SU-DHL-6 (cell line): ENCODE data around the gene RABGAP1.

Experiments
- H2AFZ ChIP-seq: fragments of 200-600 bp; sonication (generic); 2 replicates; pipeline ENCODE4 v1.6.1; 2014; ENCODE audit warnings: low read depth, mild to moderate bottlenecking, moderate library complexity, mixed read lengths, antibody characterized with exemption, low read length; ENCODE audit not compliant: severe bottlenecking
- H3F3A ChIP-seq: fragments of 200-600 bp; shearing (Covaris generic); 2 replicates; pipeline ENCODE4 v1.6.0; 2016; ENCODE audit warnings: antibody characterized with exemption, mild to moderate bottlenecking; ENCODE audit not compliant: insufficient read depth
- H3K27ac ChIP-seq: fragments of 200-600 bp; sonication (generic); 2 replicates; pipeline ENCODE4 v1.5.1; 2016; ENCODE audit warnings: low read depth, mild to moderate bottlenecking, low read length, moderate library complexity, mixed read lengths
- H3K27me3 ChIP-seq: fragments of 200-600 bp; sonication (generic), shearing (Covaris generic); 2 replicates; pipeline ENCODE4 v1.6.0; 2014; ENCODE audit warnings: mild to moderate bottlenecking, low read length
- H3K36me3 ChIP-seq: fragments of 200-600 bp; sonication (generic); 2 replicates; pipeline ENCODE4 v1.6.1; 2014; ENCODE audit warnings: mild to moderate bottlenecking, low read length, mixed read lengths
- H3K4me2 ChIP-seq: fragments of 300-600, 200-600 bp; shearing (Covaris generic), sonication (generic); 2 replicates; pipeline ENCODE4 v1.6.0; 2014; ENCODE audit warnings: low read length, low read depth, mild to moderate bottlenecking; ENCODE audit not compliant: poor library complexity, severe bottlenecking
- H3K4me3 ChIP-seq: fragments of 200-600 bp; sonication (generic); 2 replicates; pipeline ENCODE4 v1.5.1; 2014; ENCODE audit warnings: antibody characterized with exemption, low read length, mild to moderate bottlenecking, mixed read lengths; ENCODE audit not compliant: insufficient read depth, poor library complexity, severe bottlenecking
- H3K79me2 ChIP-seq: fragments of 200-600 bp; sonication (generic); 2 replicates; pipeline ENCODE4 v1.6.1; 2014; ENCODE audit warnings: mild to moderate bottlenecking, low read length, moderate library complexity; ENCODE audit not compliant: insufficient read depth
- H3K9ac ChIP-seq: fragments of 200-600 bp; sonication (generic); 2 replicates; pipeline ENCODE4 v1.7.0; 2014; ENCODE audit warnings: mild to moderate bottlenecking, low read length
- H3K9me2 ChIP-seq: fragments of 200-600 bp; sonication (generic); replicated peaks from 2 replicates; pipeline ENCODE4 v1.6.1; 2014; ENCODE audit warnings: low read length; ENCODE audit not compliant: insufficient read depth
- H3K9me3 ChIP-seq: fragments of 200-600 bp; sonication (generic); 2 replicates; pipeline ENCODE4 v1.6.1; 2014; ENCODE audit warnings: low read length, mixed read lengths; ENCODE audit not compliant: insufficient read depth
- H4K20me1 ChIP-seq: fragments of 200-600 bp; sonication (generic); 2 replicates; pipeline ENCODE4 v1.6.1; 2014; ENCODE audit warnings: low read depth, mild to moderate bottlenecking, antibody characterized with exemption, low read length, moderate library complexity, mixed read lengths
- EZH2phosphoT487 ChIP-seq: fragments of 200-600 bp; sonication (generic), shearing (Covaris generic); conservative IDR thresholded peaks from 2 replicates; pipeline ENCODE4 v1.6.1; 2018; ENCODE audit warnings: mild to moderate bottlenecking, antibody characterized with exemption, low read length, moderate library complexity, mixed read lengths
- TF ChIP-seq, protein P1 (sequence below): fragments of 200-600 bp; sonication (generic); IDR thresholded peaks from one replicate; pipeline ENCODE4 v1.5.1; 2017; ENCODE audit warnings: antibody characterized with exemption, mild to moderate bottlenecking, low read length, moderate library complexity; ENCODE audit not compliant: insufficient read depth, poor library complexity, severe bottlenecking

RABGAP1 gene

DNA sequence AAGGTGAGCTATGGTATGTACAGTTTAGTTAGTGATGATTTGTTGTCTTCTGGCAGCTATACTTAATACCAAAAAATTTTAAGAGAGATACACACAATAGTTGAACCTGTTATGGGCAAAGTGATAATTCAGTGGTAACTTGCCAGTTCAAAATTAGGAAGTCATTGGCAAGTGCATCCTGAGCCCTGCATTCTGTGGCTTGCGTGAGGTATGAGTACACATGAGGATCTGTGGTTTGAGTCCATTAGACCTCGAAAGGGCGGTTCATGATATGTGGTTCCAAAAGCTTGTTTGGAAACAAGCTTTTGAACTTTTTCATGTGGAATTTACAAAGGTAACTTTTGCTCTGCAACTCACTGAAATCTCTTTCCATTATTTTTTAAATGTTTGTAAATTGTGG lies 139.6 kb downstream of the RABGAP1 start:
- no peak for TF ChIP-seq EZH2phosphoT487
- TF ChIP-seq, protein P1, sequence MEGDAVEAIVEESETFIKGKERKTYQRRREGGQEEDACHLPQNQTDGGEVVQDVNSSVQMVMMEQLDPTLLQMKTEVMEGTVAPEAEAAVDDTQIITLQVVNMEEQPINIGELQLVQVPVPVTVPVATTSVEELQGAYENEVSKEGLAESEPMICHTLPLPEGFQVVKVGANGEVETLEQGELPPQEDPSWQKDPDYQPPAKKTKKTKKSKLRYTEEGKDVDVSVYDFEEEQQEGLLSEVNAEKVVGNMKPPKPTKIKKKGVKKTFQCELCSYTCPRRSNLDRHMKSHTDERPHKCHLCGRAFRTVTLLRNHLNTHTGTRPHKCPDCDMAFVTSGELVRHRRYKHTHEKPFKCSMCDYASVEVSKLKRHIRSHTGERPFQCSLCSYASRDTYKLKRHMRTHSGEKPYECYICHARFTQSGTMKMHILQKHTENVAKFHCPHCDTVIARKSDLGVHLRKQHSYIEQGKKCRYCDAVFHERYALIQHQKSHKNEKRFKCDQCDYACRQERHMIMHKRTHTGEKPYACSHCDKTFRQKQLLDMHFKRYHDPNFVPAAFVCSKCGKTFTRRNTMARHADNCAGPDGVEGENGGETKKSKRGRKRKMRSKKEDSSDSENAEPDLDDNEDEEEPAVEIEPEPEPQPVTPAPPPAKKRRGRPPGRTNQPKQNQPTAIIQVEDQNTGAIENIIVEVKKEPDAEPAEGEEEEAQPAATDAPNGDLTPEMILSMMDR = no peak
- Histone ChIP-seq H3K9me2 (no peaks in the 10 kb centered on the region), H3K4me2 (no peak overlapping the region), H2AFZ (no peak overlapping the region), H3F3A (peaks cover 5% of the 10 kb centered on the region; the same call in 1 of the 2 replicates), H4K20me1 (no peaks in the 10 kb centered on the region), H3K27me3 (no peaks in the 10 kb centered on the region), H3K9ac (no peak overlapping the region), H3K79me2 (no peaks in the 10 kb centered on the region), H3K9me3 (no peaks in the 10 kb centered on the region), H3K4me3 (no peak overlapping the region), H3K36me3 (0 out of 2 replicates have a peak, but pooled peaks cover 9% of the 10 kb centered on the region), H3K27ac (no peak overlapping the region)

DNA sequence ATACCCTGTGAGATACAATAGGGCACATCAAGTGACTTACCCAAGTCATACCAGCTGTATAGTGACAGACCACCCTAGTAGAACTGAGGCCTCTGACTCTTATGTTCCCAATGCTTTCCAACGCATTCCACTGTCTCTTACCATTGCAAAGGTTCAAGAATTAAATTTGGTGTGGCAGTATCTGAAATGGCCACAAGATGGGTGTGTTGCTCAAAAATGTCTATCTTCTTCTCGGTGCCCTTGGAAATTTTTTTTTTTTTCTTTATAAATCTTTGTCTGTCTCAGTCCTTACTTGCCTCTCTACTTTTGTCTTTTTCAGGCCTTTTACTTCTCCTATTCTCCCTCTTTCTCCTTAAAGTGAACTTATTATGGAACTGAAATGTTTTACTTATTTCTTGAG lies 141.0 kb downstream of the RABGAP1 start:
- Histone ChIP-seq H3K79me2 (no peaks in the 10 kb centered on the region), H2AFZ (no peak overlapping the region), H3K27ac (no peak overlapping the region), H3K36me3 (no peaks in the 10 kb centered on the region), H3K27me3 (no peaks in the 10 kb centered on the region), H3K9me2 (no peaks in the 10 kb centered on the region), H3K9me3 (no peaks in the 10 kb centered on the region), H4K20me1 (no peaks in the 10 kb centered on the region), H3K9ac (no peak overlapping the region), H3K4me2 (no peak overlapping the region), H3K4me3 (no peak overlapping the region), H3F3A (peaks cover 5% of the 10 kb centered on the region; the same call in 1 of the 2 replicates)
- TF ChIP-seq EZH2phosphoT487 = no peak
- TF ChIP-seq, protein P1 = peak; percentile 61

DNA sequence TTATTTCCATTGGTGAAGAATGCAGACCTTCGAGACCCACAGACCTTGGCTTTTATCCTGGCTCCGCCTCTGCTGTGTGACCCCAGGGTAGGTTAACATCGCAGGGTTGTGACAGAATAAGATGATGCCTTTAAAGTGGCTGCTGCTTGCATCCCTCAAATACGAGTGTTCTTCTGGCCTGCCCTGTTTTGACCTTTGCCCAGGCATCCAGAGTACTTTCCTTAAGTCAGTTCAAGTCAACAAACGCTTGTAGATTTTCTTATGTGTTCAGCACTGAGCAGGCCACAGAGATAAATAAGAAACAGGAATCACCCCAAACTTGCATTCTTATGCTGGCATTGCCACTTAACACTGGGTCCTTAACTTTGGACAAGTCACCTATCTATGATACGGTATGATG lies 142.9 kb downstream of the RABGAP1 start:
- H3K36me3 ChIP-seq = no peaks in the 10 kb centered on the region
- H3K27ac ChIP-seq = no peak overlapping the region
- no peak overlapping the region for H3K4me3 ChIP-seq
- no peaks in the 10 kb centered on the region for H3K79me2 ChIP-seq
- no peaks in the 10 kb centered on the region for H3K27me3 ChIP-seq
- H3K4me2 ChIP-seq = no peak overlapping the region
- H3F3A ChIP-seq = no peaks in the 10 kb centered on the region
- TF ChIP-seq EZH2phosphoT487 = no peak
- TF ChIP-seq, protein P1 = no peak
- no peak overlapping the region for H2AFZ ChIP-seq
- H3K9me3 ChIP-seq = no peaks in the 10 kb centered on the region
- no peaks in the 10 kb centered on the region for H4K20me1 ChIP-seq
- H3K9ac ChIP-seq = no peak overlapping the region
- H3K9me2 ChIP-seq = no peaks in the 10 kb centered on the region

DNA sequence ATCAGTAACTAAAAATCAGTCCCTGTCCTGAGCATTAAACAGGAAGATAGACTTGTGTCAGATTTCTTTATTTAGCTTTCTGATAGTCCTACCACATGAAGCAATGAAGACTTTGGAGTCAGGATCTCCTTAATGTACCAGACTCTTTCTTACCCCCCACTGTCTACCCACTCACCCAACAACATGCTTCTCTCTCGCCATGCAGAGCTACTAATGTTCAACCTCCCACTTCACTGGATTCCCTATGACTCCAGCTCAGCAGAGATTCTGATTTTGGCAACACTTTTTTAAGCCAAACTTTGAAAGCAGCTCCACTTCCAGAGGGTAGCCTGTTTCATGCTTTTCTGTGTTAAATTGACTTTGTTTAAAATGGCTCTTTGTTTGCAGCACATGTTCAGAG lies 143.4 kb downstream of the RABGAP1 start:
- Histone ChIP-seq H4K20me1 (no peaks in the 10 kb centered on the region), H3K27ac (no peak overlapping the region), H3K9me2 (no peaks in the 10 kb centered on the region), H3K79me2 (no peaks in the 10 kb centered on the region), H2AFZ (no peak overlapping the region), H3K4me2 (no peak overlapping the region), H3K36me3 (no peaks in the 10 kb centered on the region), H3K9me3 (no peaks in the 10 kb centered on the region), H3K27me3 (no peaks in the 10 kb centered on the region), H3K4me3 (no peak overlapping the region), H3K9ac (no peak overlapping the region), H3F3A (no peaks in the 10 kb centered on the region)
- TF ChIP-seq, protein P1 = no peak
- TF ChIP-seq EZH2phosphoT487 = no peak
